ENCODE results near the gene CTSW. TPM values are rescaled to one million over a fixed set of nuclear protein-coding genes. Genes with fewer than 3 reads are reported as not detected.

CTSW gene
- total RNA-seq, 1 donor from 2014 or later: 0.59 TPM

- DNase-seq: peak; percentile 60
These were observed 22.7 kb upstream of the CTSW start for GRCh38 chr11:65856689-65857499.

GRCh38 chr11:65857500-65857852 lies 22.2 kb upstream of the CTSW start:
- DNase-seq: no peak

- DNase-seq: peak; percentile 97
These were observed 21.6 kb upstream of the CTSW start, which contains the start of gene CFL1 for GRCh38 chr11:65857853-65858680. Gene CFL1, minus strand, starts transcription at chr11:65858180. Its CDS starts 81 bp downstream, at chr11:65858099.

GRCh38 chr11:65858681-65859087 lies 21.0 kb upstream of the CTSW start:
- DNase-seq: no peak

GRCh38 chr11:65859095-65859811 lies 20.4 kb upstream of the CTSW start:
- peak; percentile 95 for DNase-seq

DNA sequence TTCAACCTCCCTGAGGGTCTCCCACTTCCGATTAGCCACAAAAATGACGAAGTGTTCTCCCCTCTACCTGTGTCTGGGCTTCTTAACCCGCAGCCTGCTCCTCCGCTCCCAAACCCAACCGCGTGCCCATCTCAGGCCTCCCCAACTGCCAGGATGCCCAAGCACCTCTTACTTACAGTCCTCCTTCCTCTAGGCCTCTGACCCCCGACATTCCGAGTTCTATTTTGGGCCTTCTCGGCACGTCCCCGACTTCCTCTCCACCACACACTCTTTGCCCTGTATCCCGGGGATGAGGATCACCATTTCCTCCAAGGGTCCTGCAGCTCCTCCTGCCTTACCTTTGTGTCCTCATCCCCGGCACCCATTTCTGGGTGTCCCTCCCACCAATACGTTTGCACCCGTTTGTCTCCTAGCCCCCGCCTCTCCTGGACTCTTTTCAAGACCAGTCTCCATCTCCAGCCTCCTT lies 19.8 kb upstream of the CTSW start:
- DNase-seq: no peak

DNA sequence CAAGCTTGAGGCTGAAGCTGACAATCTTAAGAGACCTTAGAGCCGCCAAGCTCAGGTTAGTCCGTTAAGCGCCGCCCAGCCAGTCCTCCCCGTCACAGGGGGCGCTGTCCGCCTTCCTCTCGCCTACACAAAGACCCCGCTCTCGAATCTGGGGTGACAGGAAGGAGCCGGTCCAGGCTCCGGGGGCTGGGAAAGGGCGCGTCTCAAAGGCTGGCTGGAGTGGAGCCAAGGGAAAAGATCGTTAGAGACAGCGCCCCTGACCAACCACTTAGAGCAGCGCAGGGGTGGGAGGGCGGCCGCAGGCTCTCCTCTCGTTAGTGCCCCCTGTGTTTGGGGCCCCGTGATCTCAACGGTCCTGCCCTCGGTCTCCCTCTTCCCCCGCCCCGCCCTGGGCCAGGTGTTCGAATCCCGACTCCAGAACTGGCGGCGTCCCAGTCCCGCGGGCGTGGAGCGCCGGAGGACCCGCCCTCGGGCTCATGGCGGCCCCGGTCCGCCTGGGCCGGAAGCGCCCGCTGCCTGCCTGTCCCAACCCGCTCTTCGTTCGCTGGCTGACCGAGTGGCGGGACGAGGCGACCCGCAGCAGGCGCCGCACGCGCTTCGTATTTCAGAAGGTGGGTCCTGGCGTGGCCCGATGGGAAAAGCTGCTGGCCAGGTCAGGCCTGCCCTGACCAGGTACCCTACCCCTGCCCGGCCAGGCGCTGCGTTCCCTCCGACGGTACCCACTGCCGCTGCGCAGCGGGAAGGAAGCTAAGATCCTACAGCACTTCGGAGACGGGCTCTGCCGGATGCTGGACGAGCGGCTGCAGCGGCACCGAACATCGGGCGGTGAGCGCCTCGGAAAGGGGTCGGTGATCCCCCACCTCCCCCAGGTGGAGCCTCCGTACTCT lies 19.1 kb upstream of the CTSW start, which contains the start of gene MUS81:
Gene MUS81 (plus strand): TSS at position 156 of the 887 bp plus-strand sequence. CDS start 321 bp downstream, at position 477.
- DNase-seq: peak; percentile 94

- no peak for DNase-seq
These were observed 18.5 kb upstream of the CTSW start for GRCh38 chr11:65861165-65861505.

- DNase-seq: no peak
These were observed 18.0 kb upstream of the CTSW start for GRCh38 chr11:65861533-65862183.

DNA sequence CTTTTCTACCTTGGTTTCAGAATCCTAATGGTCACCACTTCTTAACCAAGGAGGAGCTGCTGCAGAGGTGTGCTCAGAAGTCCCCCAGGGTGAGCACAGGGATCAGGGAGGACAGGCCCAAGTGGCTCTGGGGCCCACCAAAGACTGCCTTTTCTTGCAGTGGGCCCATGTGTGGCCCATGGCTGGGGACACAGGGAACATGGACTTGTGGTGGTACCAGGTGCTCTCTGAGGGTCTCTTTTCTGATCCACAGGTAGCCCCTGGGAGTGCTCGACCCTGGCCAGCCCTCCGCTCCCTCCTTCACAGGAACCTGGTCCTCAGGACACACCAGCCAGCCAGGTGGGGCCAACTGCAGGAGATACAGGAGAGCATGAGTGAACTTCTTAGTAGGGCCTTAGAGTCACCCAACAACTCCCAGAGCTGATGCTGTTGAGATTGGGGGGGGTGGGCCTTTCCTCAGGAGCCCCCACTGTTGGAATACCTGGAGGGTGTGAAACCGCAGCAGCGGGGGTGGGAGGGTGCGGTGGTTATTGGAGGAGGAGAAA lies 17.4 kb upstream of the CTSW start:
- no peak for DNase-seq

- DNase-seq: no peak
These were observed 16.4 kb upstream of the CTSW start for GRCh38 chr11:65862941-65863888.

DNA sequence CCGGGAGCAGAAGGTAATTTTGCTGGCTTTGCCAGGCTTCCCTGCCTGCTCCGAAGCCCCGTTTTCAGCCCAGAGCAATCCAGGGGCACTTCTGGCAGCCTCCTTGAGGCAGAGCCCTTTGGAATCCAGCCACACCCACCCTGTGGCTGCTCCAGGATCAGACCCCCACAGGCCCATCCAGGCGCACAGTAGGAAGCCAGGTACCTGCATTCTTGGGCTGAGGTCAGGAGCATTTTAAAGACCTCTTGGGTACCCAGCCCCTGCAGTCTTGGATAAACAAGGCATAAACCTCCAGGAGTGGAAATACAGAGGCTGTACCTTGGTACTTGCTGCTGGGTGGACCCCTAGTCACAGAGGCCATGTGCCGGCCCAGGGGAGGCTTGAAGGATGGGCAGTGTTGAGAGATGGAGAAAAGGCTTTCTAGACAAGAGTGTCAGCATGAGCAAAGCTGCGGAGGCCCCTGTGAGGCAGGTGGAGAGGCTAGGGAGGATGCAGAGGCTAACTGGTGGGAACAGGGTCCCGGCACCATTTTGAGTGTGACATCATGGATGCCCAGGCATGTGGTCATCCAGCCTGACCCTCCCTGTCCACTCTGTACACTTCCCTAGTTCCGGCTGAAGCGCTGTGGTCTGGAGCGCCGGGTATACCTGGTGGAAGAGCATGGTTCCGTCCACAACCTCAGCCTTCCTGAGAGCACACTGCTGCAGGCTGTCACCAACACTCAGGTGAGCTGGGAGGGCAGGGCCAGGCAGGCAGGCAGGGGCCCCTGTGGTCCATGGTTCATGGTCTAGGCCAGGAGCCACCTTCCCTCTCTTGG lies 15.5 kb upstream of the CTSW start:
- no peak for DNase-seq

GRCh38 chr11:65864706-65865471 lies 14.7 kb upstream of the CTSW start:
- no peak for DNase-seq

DNA sequence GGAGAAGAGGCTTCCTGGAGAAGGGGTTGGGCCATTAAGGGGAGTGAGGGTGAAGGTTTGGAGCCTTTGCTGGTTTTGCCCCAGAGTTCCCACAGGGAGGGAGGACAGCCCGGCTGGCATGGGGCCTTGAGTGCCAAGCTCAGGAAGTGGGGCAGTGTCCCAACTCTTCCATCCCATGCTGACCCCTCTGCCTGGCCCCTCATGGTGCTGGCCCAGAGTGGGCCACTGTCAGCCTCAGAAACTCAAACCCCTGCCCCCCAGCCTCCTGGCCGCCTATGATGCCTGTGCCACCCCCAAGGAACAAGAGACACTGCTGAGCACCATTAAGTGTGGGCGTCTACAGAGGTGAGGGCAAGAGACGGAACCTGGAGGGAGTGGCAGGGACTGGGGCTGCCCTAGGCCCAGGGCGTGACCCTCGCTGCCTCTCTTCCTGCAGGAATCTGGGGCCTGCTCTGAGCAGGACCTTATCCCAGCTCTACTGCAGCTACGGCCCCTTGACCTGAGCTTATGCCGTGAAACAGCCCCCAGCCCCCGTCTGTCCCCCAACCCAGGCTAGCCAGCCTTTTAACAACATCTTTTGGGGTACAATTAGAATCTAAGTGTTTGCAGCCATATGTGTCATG lies 14.0 kb upstream of the CTSW start:
- DNase-seq: no peak

GRCh38 chr11:65866509-65867283 lies 12.9 kb upstream of the CTSW start:
- DNase-seq: no peak

DNA sequence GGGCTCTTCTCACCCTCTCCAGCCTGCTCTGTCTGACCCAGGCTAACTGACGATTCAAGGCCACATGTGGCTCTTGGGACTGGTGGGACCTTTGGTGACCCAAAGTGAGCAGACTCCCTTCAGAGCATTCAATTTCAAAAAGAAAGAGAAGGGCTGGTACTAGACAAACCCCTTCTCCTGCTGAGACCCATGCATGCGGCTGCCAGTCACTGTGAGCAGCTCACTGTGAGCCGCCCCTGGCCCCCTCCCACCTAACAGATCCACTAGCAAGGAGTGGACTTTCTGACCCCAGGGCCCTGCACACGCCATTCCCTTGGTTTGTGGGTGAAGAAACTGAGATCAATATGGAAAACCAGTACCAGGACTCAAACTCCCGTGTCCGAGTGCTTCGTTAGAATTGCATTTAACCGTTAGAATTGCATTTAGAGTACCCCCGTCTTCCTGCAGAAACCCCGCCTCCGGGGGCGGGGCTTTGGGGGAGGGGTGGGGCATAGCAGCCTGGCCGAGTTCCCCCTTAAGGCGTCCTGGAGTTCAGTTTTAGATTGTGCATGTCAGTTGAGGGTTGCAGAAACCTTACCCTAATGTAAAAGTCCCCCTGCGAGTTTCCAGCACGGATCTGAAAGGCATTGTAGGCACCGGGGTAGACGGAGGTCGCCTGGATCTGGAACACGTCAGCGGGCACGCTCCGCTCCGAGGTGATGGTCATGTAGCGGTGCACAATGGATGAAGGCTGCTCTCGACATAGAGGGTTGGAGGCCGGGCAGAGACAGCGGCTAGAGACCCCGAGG lies 12.2 kb upstream of the CTSW start:
- no peak for DNase-seq

Data from skin of body (tissue), 2 donors.